Left lung (tissue), 10 donors: ENCODE results near the gene KLF2. TPM values are rescaled to one million over a fixed set of nuclear protein-coding genes. Genes with fewer than 3 reads are reported as not detected.

Source experiments
- ATAC-seq: fragments of 200-7000 bp; cut with Tn5 transposase; one replicate; pipeline ENCODE4 v1.9.1; 2020; ENCODE audit warnings: moderate library complexity
- DNase-seq, 4 donors: peaks; one replicate each; pipeline ENCODE4 v3.0.0-alpha.2; 2013 to 2020
- H3K27ac ChIP-seq, 2 donors: fragments of 200-600 bp; sonication (generic) in 1 of 2; one replicate each; pipeline versions ENCODE4 v1.5.0 to v1.8.0; 2020 to 2021
- H3K27me3 ChIP-seq, 2 donors: fragments of 200-600 bp; sonication (generic) in 1 of 2; one replicate each; pipeline versions ENCODE4 v1.5.0 to v1.8.0; 2020 to 2021
- H3K36me3 ChIP-seq, 2 donors: fragments of 200-600 bp; sonication (generic) in 1 of 2; one replicate each; pipeline versions ENCODE4 v1.5.0 to v1.8.0; 2020 to 2021
- H3K4me1 ChIP-seq, 2 donors: fragments of 200-600 bp; one replicate each; pipeline ENCODE4 v1.8.0; 2021
- H3K4me3 ChIP-seq, 2 donors: fragments of 200-600 bp; sonication (generic) in 1 of 2; one replicate each; pipeline versions ENCODE4 v1.5.0 to v1.8.0; 2020 to 2021; ENCODE audit warnings: mild to moderate bottlenecking in 1 of 2
- H3K9me3 ChIP-seq, 2 donors: fragments of 200-600 bp; sonication (generic) in 1 of 2; one replicate each; pipeline versions ENCODE4 v1.5.0 to v1.8.0; 2020 to 2021
- CTCF ChIP-seq, 2 donors: fragments of 200-600 bp; sonication (generic) in 1 of 2; IDR thresholded peaks; one replicate each; pipeline versions ENCODE4 v1.5.0 to v1.8.0; 2021; ENCODE audit warnings: antibody characterized with exemption in 2 of 2
- intact Hi-C, 2 donors: fragments of 100-400 bp; cut with DNase I; formaldehyde crosslinking; loops; one replicate each; pipeline versions ENCODE4 v1.11.2 to v1.14.2; 2022
- polyA plus RNA-seq, 6 donors: library from polyadenylated mRNA; unstranded; fragments of 120-200 nt; gene quantifications; one replicate each; pipeline ENCODE4 v1.2.1, GENCODE V29; 2013; ENCODE audit not compliant: insufficient read length in 6 of 6
- total RNA-seq, 2 donors: library from RNA; stranded (reverse); fragmentation: NEBNext Ultra II Directional; extraction: Animal tissue kit (Norgen Biotek cat#: 25700); gene quantifications; one replicate each; pipeline ENCODE4 v1.2.1, GENCODE V29; 2021
- donor health status: DM: no; HTN: yes; CAD: no.
- donor health status: DM: no; HTN: no; CAD: no.

KLF2 gene
- total and polyA plus RNA-seq, 8 donors = 12.9 to 75.9 (median 37.6) TPM

- no peak for ATAC-seq
- H3K27ac ChIP-seq = no peak overlapping the region
- H3K27me3 ChIP-seq = no peaks in the 10 kb centered on the region
- H3K4me1 ChIP-seq = peaks cover 0 to 7% of the 10 kb centered on the region in 2 donors
- no peak overlapping the region for H3K4me3 ChIP-seq
- H3K9me3 ChIP-seq = no peaks in the 10 kb centered on the region
- no peak for TF ChIP-seq CTCF (IDR thresholded peaks at IDR 0.05)
- no peak for DNase-seq
- no peaks in the 10 kb centered on the region for H3K36me3 ChIP-seq
- intact Hi-C loops = no loop called here
Measured at GRCh38 chr19:16309643-16310042, 15.0 kb upstream of the KLF2 start.

- intact Hi-C loops = no loop called here
- peak overlapping the region; percentile 53 to 84 for H3K27ac ChIP-seq
- TF ChIP-seq CTCF (IDR thresholded peaks at IDR 0.05) = no peak
Measured at GRCh38 chr19:16315825-16316505, 8.7 kb upstream of the KLF2 start.

GRCh38 chr19:16316506-16316882 lies 8.1 kb upstream of the KLF2 start:
- no peak overlapping the region for H3K4me3 ChIP-seq
- peaks cover 0 to 34% of the 10 kb centered on the region in 2 donors for H3K4me1 ChIP-seq
- H3K27ac ChIP-seq = peak overlapping the region; percentile 53 to 84
- TF ChIP-seq CTCF (IDR thresholded peaks at IDR 0.05) = no peak
- H3K36me3 ChIP-seq = no peaks in the 10 kb centered on the region
- intact Hi-C loops = no loop called here
- no peaks in the 10 kb centered on the region for H3K27me3 ChIP-seq
- DNase-seq = no peak
- no peaks in the 10 kb centered on the region for H3K9me3 ChIP-seq
- peak; percentile 55 for ATAC-seq

More at GRCh38 chr19:16315825-16316505, 8.7 kb upstream of the KLF2 start:
- H3K9me3 ChIP-seq = no peaks in the 10 kb centered on the region
- peak in 3 of 4 donors; percentile 49 to 96 (median 94) for DNase-seq
- H3K36me3 ChIP-seq = no peaks in the 10 kb centered on the region
- H3K4me1 ChIP-seq = peaks cover 0 to 34% of the 10 kb centered on the region in 2 donors
- peak; percentile 72 for ATAC-seq
- H3K4me3 ChIP-seq = no peak overlapping the region
- H3K27me3 ChIP-seq = no peaks in the 10 kb centered on the region

GRCh38 chr19:16319481-16319880 lies 5.1 kb upstream of the KLF2 start:
- ATAC-seq = no peak
- no peak overlapping the region for H3K4me3 ChIP-seq
- H3K4me1 ChIP-seq = peaks cover 0 to 37% of the 10 kb centered on the region in 2 donors
- no peaks in the 10 kb centered on the region for H3K9me3 ChIP-seq
- no peaks in the 10 kb centered on the region for H3K27me3 ChIP-seq
- H3K36me3 ChIP-seq = no peaks in the 10 kb centered on the region
- DNase-seq = peak in 2 of 4 donors; percentile 19 to 48
- intact Hi-C loops = no loop called here
- H3K27ac ChIP-seq = no peak overlapping the region
- no peak for TF ChIP-seq CTCF (IDR thresholded peaks at IDR 0.05)

- Histone ChIP-seq H3K4me3 (no peak overlapping the region), H3K27ac (no peak overlapping the region), H3K9me3 (no peaks in the 10 kb centered on the region), H3K4me1 (peaks cover 0 to 28% of the 10 kb centered on the region in 2 donors), H3K36me3 (peaks cover 0 to 4% of the 10 kb centered on the region in 2 donors), H3K27me3 (no peaks in the 10 kb centered on the region)
- ATAC-seq (no peak), DNase-seq (no peak)
- intact Hi-C loops = loop anchor here in 1 of 2 donors (10.0 kb wide), 1 partner anchor 66 kb away; no protein-coding TSS in a partner anchor
- no peak for TF ChIP-seq CTCF (IDR thresholded peaks at IDR 0.05)
Measured at GRCh38 chr19:16320987-16321386, 3.6 kb upstream of the KLF2 start.
